Suppressor macrophage treated with lipopolysaccharide for 1 hour (primary cell): ENCODE data around the gene PCDHGA1.
"Not testable (repeated sequence)": the region's sequence is repeated elsewhere in the genome, so short reads cannot be mapped to it uniquely, and the experiment has no call there.

ENCODE experiments used
- DNase-seq, 3 donors: peaks; one replicate each; pipeline ENCODE4 v3.0.0-alpha.2; 2020 to 2022

PCDHGA1 gene

DNA sequence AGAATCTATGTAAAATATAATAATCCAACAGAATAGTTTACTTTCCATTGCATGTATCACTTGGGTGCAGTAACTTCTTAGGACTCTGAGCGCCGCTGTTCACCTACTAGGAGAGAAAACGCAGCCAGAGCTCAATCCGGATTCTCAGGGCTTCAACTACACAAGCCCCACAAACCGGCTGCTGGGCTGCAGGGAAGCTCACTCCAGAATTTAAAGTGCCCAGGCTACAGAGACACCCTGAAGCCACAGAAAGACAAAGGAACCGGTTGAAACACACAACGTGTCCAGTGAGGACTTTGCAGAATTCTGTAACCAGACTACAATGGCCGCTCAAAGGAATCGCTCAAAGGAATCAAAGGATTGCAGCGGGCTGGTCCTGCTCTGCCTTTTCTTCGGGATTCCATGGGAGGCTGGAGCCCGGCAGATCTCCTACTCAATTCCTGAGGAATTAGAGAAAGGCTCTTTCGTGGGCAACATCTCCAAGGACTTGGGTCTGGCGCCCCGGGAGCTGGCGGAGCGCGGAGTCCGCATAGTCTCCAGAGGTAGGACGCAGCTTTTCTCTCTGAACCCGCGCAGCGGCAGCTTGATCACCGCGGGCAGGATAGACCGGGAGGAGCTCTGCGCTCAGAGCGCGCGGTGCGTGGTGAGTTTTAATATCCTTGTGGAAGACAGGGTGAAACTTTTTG lies 82.7 kb downstream of the PCDHGA1 start, which contains the start of gene PCDHGA10:
Gene PCDHGA10 (plus strand): TSS at position 134 of the 686 bp plus-strand sequence. CDS start 189 bp downstream, at position 323.
- DNase-seq, result peak; percentile 77 to 79 (median 79)

DNA sequence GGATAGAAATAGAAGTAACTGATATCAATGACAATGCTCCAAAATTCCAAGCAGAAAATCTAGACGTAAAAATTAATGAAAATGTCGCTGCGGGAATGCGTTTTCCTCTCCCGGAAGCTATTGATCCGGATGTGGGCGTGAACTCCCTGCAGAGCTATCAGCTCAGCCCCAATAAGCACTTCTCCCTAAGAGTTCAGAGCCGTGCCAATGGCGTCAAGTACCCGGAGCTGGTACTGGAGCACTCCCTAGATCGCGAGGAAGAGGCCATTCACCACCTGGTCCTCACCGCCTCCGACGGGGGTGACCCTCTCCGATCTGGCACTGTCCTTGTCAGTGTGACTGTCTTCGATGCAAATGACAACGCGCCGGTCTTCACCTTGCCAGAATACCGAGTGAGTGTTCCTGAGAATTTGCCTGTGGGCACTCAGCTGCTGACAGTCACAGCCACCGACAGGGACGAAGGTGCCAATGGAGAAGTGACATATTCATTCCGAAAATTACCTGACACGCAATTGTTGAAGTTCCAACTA lies 83.3 kb downstream of the PCDHGA1 start:
- no peak for DNase-seq

DNA sequence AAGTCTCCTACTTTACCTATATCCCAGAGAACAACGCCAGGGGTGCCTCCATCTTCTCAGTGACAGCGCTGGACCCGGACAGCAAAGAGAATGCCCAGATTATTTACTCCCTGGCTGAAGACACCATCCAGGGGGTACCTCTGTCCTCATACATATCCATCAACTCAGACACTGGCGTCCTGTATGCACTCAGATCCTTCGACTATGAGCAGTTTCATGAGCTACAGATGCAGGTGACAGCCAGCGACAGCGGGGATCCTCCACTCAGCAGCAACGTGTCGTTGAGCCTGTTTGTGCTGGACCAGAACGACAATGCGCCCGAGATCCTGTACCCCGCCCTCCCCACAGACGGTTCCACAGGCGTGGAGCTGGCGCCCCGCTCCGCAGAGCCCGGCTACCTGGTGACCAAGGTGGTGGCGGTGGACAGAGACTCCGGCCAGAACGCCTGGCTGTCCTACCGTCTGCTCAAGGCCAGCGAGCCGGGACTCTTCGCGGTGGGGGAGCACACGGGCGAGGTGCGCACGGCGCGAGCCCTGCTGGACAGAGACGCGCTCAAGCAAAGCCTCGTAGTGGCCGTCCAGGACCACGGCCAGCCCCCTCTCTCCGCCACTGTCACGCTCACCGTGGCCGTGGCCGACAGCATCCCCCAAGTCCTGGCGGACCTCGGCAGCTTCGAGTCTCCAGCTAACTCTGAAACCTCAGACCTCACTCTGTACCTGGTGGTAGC lies 84.4 kb downstream of the PCDHGA1 start:
- not testable (repeated sequence) for DNase-seq

DNA sequence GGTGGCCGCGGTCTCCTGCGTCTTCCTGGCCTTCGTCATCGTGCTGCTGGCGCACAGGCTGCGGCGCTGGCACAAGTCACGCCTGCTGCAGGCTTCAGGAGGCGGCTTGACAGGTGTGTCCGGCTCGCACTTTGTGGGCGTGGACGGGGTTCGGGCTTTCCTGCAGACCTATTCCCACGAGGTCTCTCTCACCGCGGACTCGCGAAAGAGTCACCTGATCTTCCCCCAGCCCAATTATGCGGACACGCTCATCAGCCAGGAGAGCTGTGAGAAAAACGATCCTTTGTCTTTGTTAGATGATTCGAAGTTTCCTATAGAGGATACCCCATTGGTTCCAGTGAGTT lies 84.9 kb downstream of the PCDHGA1 start:
- DNase-seq, result not testable (repeated sequence)

DNA sequence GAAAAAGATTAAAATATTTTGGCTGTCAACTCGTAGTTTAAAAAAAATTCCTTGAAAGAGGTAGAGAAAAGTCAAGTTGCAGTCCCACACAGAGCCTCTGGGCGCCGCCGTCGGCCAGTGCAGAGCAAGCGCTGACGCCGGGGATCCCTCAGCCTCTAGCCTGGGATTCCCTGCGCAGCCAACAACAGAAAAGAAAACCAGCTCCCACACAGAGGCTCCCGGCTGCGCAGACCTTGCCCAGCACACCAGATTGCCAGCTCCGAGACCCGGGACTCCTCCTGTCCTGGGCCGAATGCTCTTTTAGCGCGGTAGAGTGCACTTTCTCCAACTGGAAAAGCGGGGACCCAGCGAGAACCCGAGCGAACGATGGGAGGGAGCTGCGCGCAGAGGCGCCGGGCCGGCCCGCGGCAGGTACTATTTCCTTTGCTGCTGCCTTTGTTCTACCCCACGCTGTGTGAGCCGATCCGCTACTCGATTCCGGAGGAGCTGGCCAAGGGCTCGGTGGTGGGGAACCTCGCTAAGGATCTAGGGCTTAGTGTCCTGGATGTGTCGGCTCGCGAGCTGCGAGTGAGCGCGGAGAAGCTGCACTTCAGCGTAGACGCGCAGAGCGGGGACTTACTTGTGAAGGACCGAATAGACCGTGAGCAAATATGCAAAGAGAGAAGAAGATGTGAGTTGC lies 87.3 kb downstream of the PCDHGA1 start, which contains the start of gene PCDHGB7:
Gene PCDHGB7 (plus strand): TSS at position 184 of the 679 bp plus-strand sequence. CDS start 183 bp downstream, at position 367.
- DNase-seq, result peak; percentile 87 to 94 (median 93)

DNA sequence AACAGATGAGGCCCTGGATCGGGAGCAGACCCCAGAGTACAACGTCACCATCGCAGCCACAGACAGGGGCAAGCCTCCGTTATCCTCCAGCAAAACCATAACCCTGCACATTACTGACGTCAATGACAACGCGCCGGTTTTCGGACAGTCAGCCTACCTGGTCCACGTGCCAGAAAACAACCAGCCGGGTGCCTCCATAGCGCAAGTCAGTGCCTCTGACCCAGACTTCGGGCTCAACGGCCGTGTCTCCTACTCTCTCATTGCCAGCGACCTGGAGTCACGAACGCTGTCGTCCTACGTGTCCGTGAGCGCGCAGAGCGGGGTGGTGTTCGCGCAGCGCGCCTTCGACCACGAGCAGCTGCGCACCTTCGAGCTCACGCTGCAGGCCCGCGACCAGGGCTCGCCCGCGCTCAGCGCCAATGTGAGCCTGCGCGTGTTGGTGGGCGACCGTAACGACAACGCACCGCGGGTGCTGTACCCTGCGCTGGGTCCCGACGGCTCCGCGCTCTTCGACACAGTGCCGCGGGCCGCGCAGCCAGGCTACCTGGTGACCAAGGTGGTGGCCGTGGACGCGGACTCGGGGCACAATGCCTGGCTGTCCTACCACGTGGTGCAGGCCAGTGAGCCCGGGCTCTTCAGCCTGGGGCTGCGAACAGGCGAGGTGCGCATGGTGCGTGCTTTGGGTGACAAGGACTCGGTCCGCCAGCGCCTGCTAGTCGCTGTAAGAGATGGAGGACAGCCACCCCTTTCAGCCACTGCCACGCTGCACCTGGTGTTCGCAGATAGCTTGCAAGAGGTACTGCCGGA lies 89.0 kb downstream of the PCDHGA1 start:
- no peak for DNase-seq

DNA sequence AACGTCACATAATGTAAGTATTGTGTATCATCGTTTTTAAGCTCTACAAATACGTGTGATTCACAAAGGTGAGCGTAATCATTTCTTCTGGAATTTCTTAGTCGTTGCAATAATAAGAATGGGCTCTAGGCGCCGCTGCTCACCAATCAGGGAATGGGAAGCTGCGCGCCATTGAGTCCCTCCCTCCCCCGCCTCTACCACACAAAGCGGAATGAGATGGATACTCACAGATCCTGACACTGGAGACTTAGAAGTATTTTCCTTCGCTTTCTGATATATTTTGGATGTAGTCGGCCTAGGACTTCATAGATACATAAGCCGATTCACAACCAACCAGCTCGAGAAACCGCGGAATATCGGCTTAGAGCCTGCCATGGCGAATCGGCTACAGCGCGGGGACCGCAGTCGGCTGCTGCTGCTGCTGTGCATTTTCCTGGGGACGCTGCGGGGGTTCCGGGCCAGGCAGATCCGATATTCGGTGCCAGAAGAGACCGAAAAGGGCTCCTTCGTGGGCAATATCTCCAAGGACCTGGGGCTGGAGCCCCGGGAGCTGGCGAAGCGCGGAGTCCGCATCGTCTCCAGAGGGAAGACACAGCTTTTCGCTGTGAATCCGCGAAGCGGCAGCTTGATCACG lies 90.7 kb downstream of the PCDHGA1 start, which contains the start of gene PCDHGA11:
Gene PCDHGA11 (plus strand): TSS at position 197 of the 634 bp plus-strand sequence. CDS start 177 bp downstream, at position 374.
- DNase-seq, result peak; percentile 81 to 88 (median 88)

DNA sequence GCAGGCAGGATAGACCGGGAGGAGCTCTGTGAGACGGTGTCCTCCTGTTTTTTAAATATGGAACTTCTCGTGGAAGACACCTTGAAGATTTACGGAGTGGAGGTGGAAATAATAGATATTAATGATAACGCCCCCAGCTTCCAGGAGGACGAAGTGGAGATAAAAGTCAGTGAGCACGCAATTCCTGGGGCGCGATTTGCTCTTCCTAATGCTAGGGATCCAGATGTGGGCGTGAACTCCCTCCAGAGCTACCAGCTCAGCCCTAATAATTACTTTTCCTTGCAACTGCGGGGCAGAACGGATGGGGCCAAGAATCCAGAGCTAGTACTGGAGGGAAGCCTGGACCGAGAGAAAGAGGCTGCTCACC lies 91.2 kb downstream of the PCDHGA1 start:
- DNase-seq, result no peak

DNA sequence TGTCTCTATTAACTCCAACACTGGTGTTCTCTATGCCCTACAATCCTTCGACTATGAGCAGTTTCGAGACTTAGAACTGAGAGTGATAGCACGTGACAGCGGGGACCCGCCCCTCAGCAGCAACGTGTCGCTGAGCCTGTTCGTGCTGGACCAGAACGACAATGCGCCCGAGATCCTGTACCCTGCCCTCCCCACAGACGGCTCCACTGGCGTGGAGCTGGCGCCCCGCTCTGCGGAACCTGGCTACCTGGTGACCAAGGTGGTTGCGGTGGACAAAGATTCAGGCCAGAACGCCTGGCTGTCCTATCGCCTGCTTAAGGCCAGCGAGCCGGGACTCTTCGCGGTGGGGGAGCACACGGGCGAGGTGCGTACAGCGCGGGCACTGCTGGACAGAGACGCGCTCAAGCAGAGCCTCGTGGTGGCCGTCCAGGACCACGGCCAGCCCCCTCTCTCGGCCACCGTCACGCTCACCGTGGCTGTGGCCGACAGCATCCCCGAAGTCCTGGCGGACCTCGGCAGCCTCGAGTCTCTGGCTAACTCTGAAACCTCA lies 92.5 kb downstream of the PCDHGA1 start:
- no peak for DNase-seq

DNA sequence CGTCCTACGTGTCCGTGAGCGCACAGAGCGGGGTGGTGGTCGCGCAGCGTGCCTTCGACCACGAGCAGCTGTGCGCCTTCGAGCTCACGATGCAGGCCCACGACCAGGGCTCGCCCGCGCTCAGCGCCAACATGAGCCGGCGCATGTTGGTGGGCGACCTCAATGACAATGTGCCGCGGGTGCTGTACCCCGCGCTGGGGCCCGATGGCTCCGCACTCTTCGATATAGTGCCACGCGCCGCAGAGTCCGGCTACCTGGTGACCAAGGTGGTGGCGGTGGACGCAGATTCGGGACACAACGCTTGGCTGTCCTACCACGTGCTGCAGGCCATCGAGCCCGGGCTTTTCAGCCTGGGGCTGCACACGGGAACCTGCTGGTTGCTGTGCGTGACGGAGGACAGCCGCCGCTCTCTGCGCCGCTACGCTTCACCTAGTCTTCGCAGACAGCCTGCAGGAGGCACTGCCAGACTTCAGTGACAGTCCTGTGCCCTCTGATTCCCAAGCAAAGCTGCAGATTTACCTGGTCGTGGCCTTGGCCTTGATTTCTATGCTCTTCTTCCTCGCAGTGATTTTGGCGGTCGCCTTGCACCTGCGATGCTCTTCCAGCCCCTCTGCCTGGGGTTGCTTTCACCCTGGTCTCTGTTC lies 97.6 kb downstream of the PCDHGA1 start:
- no peak for DNase-seq

DNA sequence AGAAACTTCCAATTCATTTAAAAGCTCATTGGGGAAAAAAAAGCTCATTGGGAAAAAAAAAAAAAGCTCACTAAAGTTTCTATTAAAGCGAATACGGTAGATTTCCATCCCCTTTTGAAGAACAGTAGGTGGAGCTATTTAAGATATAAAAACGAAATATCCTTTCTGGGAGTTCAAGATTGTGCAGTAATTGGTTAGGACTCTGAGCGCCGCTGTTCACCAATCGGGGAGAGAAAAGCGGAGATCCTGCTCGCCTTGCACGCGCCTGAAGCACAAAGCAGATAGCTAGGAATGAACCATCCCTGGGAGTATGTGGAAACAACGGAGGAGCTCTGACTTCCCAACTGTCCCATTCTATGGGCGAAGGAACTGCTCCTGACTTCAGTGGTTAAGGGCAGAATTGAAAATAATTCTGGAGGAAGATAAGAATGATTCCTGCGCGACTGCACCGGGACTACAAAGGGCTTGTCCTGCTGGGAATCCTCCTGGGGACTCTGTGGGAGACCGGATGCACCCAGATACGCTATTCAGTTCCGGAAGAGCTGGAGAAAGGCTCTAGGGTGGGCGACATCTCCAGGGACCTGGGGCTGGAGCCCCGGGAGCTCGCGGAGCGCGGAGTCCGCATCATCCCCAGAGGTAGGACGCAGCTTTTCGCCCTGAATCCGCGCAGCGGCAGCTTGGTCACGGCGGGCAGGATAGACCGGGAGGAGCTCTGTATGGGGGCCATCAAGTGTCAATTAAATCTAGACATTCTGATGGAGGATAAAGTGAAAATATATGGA lies 100.2 kb downstream of the PCDHGA1 start, which contains the start of gene PCDHGA12:
Gene PCDHGA12 (plus strand): TSS at position 176 of the 782 bp plus-strand sequence. CDS start 253 bp downstream, at position 429.
- DNase-seq, result peak; percentile 84 to 91 (median 90)

DNA sequence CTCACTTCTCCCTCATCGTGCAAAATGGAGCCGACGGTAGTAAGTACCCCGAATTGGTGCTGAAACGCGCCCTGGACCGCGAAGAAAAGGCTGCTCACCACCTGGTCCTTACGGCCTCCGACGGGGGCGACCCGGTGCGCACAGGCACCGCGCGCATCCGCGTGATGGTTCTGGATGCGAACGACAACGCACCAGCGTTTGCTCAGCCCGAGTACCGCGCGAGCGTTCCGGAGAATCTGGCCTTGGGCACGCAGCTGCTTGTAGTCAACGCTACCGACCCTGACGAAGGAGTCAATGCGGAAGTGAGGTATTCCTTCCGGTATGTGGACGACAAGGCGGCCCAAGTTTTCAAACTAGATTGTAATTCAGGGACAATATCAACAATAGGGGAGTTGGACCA lies 101.0 kb downstream of the PCDHGA1 start:
- peak; percentile 27 to 39 (median 37) for DNase-seq

DNA sequence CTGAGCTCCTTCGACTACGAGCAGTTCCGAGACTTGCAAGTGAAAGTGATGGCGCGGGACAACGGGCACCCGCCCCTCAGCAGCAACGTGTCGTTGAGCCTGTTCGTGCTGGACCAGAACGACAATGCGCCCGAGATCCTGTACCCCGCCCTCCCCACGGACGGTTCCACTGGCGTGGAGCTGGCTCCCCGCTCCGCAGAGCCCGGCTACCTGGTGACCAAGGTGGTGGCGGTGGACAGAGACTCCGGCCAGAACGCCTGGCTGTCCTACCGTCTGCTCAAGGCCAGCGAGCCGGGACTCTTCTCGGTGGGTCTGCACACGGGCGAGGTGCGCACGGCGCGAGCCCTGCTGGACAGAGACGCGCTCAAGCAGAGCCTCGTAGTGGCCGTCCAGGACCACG lies 102.0 kb downstream of the PCDHGA1 start:
- DNase-seq, result not testable (repeated sequence)

DNA sequence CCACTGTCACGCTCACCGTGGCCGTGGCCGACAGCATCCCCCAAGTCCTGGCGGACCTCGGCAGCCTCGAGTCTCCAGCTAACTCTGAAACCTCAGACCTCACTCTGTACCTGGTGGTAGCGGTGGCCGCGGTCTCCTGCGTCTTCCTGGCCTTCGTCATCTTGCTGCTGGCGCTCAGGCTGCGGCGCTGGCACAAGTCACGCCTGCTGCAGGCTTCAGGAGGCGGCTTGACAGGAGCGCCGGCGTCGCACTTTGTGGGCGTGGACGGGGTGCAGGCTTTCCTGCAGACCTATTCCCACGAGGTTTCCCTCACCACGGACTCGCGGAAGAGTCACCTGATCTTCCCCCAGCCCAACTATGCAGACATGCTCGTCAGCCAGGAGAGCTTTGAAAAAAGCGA lies 102.4 kb downstream of the PCDHGA1 start:
- not testable (repeated sequence) for DNase-seq

DNA sequence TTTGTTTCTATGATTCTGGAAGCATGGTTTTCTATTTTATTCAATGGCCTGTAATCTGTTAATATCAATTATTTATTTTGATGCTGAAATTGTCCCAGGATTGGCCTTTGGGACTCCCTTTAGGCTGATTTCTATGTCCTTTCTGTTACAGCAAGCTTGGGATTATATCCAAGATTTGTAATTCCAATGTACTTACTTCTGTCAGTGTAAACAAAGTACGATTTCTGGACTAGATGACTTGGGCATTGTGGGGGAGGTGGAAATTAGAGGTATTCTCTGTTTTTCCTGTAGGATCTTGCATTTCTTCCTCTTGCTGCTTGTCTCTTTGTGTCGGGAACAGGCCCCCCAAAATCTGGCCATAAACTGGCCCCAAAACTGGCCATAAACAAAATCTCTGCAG lies 103.7 kb downstream of the PCDHGA1 start:
- DNase-seq, result no peak

DNA sequence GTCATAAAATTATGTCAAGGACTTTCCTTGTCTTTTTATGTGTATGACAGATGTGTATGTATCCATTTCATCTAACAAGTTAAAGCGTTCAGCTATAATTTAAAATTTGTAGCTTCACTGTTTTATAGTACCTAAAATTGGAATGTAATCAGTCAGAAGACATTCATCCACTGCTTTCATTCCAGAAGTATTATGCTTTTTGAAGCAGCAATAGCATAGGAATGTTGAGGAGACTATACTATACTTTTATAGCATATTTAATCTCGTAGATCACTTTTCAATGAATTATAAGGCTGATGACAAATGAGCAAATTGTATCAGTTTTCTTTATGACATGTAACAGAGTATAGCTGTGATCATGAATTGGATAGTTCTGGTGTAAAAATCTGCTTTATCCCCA lies 106.9 kb downstream of the PCDHGA1 start:
- DNase-seq, result no peak

DNA sequence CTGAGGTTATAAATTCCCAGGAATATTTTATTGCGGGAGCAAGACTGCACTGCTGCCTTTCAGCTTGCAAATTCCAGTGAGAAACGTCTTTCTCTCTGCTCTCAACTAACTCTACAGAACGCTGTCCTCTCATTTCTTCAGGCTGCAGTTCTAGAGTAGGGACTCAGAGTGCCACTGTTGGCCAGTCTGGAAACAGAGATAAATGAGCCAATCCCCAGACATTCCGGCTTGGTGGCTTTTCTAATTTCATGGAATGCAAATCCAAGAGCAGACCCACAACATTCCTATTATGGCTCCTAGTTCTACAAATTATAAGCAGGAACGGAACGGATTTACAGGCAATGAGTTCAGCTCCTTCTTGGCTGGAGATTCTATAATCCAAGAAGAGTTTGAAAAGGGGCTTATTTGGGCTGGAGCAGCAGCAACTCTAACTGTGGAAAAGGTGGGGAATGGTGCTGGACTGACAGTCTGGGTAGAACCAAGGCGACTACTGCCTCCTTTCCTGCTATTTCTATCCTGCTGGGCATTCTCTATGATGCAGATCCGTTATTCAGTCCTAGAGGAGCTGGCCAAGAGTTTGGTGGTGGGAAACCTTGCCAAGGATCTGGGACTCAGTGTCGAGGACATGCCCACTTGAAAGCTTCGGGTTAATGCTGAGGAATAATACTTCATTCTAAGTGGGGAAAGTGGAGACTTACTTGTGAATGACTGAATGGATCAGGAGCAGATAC lies 109.3 kb downstream of the PCDHGA1 start:
- DNase-seq, result no peak

DNA sequence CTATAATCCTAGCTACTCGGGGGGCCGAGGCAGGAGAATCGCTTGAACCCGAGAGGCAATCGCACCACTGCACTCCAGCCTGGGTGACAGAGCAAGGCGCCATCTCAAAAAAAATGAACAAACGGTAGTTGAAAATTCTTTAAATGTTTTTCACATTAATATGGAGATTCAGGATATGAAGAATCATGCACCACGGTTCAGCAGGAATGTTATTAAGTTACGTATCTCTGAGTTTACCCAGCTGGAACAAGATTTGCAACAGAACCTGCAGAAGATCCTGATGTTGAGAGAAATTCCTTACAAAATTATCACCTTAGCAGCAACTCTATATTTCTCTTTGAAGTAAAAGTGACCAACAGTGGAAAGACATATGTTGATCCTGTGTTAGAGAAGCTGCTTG lies 110.0 kb downstream of the PCDHGA1 start:
- no peak for DNase-seq

DNA sequence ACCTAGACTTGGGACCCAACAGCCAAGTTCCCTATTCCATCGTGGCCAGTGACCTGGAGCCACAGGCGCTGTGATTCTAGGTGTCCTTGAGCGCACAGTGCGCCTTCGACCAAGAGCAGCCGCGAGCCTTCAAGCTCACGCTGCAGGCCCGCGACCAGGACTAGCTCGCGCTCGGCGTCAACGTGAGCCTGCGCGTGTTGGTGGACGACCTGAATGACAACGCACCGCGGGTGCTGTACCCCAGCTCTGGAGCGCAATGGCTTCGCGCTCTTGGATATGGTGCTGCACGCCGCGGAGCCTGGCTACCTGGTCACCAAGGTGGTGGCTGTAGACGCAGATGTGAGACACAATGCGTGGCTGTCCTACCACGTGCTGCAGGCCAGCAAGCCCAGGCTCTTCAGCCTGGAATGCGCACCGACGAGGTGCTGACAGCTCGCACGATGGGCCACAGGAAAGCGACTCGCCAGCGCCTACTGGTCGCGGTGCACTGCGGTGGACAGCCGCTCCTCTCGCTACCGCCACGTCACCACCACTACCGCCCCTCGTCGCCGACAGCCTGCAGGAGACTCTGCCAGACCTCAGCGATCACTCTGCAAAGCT lies 111.4 kb downstream of the PCDHGA1 start:
- no peak for DNase-seq
